ENCODE data around the gene RSPH1.

DNA sequence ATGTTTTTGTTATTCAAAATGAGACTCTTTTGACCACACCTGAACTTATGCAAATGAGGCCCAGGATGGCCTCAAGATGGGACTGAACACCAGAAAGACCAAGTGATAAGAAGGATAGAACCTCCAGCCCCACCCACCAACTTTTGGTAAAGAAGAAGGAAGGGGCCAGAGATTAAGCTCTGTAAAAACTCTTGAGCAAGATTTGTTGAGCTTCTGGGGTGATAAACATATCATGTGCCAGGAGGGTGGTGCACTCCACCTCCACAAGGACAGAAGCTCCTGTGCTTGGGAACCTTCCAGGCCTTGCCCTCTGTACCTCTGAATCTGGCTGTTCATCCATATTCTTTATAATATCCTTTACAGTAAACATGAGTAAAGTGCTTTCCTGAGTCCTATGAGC, 5.3 kb downstream of the RSPH1 start:
- TF ChIP-seq CTCF (IDR thresholded peaks at IDR 0.05) (no peak), POLR2A (IDR thresholded peaks at IDR 0.05) (no peak), POLR2AphosphoS5 (IDR thresholded peaks at IDR 0.05) (no peak), EP300 (IDR thresholded peaks at IDR 0.05) (no peak)

Data from upper lobe of left lung (tissue), 4 donors.